Neural crest cell (in vitro differentiated cells): Measurements from ENCODE around the gene CCDC112. TPM values are rescaled to one million over a fixed set of nuclear protein-coding genes. Genes with fewer than 3 reads are reported as not detected.

Source experiments
- DNase-seq: peaks from one replicate; pipeline ENCODE4 v3.0.0; 2021; ENCODE audit warnings: low read depth, mixed read lengths, low spot score
- H3K27ac Mint-ChIP-seq: one replicate; pipeline ENCODE4 v1.8.0; 2021; ENCODE audit warnings: mild to moderate bottlenecking, mixed read lengths; ENCODE audit not compliant: unreplicated experiment
- H3K27me3 Mint-ChIP-seq: 2 replicates; pipeline ENCODE4 v1.8.0; 2021; ENCODE audit warnings: low read depth, mild to moderate bottlenecking, mixed read lengths
- H3K36me3 Mint-ChIP-seq: 2 replicates; pipeline ENCODE4 v1.8.0; 2021; ENCODE audit warnings: low read depth, mild to moderate bottlenecking, mixed read lengths
- H3K4me1 Mint-ChIP-seq: 2 replicates; pipeline ENCODE4 v1.8.0; 2021; ENCODE audit warnings: mixed read lengths
- H3K4me3 Mint-ChIP-seq: one replicate; pipeline ENCODE4 v1.8.0; 2021; ENCODE audit warnings: mild to moderate bottlenecking, mixed read lengths
- H3K9me3 Mint-ChIP-seq: 2 replicates; pipeline ENCODE4 v1.8.0; 2021; ENCODE audit warnings: mixed read lengths
- total RNA-seq: library from RNA; stranded (reverse); gene quantifications from 2 replicates; pipeline ENCODE4 v1.2.1, GENCODE V29; 2021
- TF ChIP-seq, protein P1 (sequence below): fragments of 200-600 bp; sonication (generic); conservative IDR thresholded peaks from 2 replicates; pipeline ENCODE4 v1.5.0; 2021; ENCODE audit warnings: antibody characterized with exemption, mild to moderate bottlenecking

CCDC112 gene
- total RNA-seq, 1 donor from 2014 or later: 11.0 TPM

DNA sequence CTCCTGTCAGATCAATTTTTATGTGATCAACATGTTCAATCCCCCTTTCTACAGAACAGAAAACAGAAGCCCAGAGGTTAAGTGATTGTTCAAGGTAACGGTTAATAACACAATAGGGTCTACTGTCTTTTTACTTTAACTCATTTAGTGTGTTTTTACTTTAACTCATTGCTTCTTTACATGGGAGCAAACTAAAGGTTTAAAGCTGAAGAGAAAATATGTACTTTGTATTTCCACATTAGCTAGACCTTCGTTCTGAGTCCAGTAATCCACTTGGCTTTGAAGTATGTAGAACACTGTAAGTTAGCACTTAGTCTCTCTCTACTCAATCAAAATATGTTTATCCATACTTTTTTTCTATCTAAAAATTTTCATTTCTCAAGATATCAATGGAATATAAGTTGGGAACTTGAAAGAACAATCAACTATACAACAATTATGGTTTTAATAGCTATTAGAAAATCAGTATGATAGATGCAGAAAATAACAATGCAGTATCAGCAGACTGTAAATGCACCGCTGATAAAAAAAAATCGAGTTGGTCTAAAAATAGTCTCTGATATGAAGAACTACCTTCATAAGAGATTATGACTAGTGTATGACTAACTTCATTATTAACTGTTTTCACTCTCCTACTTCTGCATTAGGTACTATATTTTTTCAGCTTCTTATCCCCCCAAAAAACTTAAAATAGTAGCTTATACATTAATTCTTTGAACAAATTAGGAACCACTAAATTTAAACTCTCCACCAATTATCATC is 54.4 kb downstream of the CCDC112 start:
- no peak for DNase-seq
- H3K9me3 Mint-ChIP-seq: no peaks in the 10 kb centered on the region
- H3K27ac Mint-ChIP-seq: no peak overlapping the region
- TF ChIP-seq, protein P1, sequence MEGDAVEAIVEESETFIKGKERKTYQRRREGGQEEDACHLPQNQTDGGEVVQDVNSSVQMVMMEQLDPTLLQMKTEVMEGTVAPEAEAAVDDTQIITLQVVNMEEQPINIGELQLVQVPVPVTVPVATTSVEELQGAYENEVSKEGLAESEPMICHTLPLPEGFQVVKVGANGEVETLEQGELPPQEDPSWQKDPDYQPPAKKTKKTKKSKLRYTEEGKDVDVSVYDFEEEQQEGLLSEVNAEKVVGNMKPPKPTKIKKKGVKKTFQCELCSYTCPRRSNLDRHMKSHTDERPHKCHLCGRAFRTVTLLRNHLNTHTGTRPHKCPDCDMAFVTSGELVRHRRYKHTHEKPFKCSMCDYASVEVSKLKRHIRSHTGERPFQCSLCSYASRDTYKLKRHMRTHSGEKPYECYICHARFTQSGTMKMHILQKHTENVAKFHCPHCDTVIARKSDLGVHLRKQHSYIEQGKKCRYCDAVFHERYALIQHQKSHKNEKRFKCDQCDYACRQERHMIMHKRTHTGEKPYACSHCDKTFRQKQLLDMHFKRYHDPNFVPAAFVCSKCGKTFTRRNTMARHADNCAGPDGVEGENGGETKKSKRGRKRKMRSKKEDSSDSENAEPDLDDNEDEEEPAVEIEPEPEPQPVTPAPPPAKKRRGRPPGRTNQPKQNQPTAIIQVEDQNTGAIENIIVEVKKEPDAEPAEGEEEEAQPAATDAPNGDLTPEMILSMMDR: no peak
- H3K4me3 Mint-ChIP-seq: no peak overlapping the region
- no peaks in the 10 kb centered on the region for H3K4me1 Mint-ChIP-seq
- no peaks in the 10 kb centered on the region for H3K36me3 Mint-ChIP-seq
- no peaks in the 10 kb centered on the region for H3K27me3 Mint-ChIP-seq

GRCh38 chr5:115237066-115237465 is 59.4 kb downstream of the CCDC112 start:
- no peaks in the 10 kb centered on the region for H3K9me3 Mint-ChIP-seq

DNA sequence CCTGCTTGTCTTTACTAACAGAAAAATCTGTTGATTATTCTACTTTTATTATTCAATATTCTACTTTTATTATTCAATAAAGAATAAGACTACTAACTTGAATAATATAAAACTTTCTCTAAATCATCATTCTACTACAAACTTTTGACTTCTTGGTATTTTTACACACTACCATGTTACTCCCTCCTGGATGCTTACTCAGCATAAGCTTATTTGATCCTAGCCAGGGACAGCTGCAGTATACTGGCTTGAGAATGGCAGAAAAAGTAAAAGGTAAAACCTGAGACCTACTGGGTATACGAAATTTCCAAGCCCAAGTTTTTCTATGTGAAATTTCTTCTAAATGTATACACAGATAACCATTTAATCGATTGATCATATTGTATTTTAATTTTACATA is 59.9 kb downstream of the CCDC112 start:
- no peaks in the 10 kb centered on the region for H3K9me3 Mint-ChIP-seq
- peaks cover 3% of the 10 kb centered on the region for H3K36me3 Mint-ChIP-seq
- no peak overlapping the region for H3K4me3 Mint-ChIP-seq
- no peaks in the 10 kb centered on the region for H3K27me3 Mint-ChIP-seq
- no peak overlapping the region for H3K27ac Mint-ChIP-seq
- TF ChIP-seq, protein P1: no peak
- H3K4me1 Mint-ChIP-seq: no peaks in the 10 kb centered on the region
- no peak for DNase-seq

More at GRCh38 chr5:115237066-115237465, 59.4 kb downstream of the CCDC112 start:
- Mint-ChIP-seq H3K4me3 (no peak overlapping the region), H3K27ac (no peak overlapping the region), H3K36me3 (peaks cover under 1% of the 10 kb centered on the region), H3K27me3 (no peaks in the 10 kb centered on the region), H3K4me1 (no peaks in the 10 kb centered on the region)
- no peak for DNase-seq
- TF ChIP-seq, protein P1: no peak

DNA sequence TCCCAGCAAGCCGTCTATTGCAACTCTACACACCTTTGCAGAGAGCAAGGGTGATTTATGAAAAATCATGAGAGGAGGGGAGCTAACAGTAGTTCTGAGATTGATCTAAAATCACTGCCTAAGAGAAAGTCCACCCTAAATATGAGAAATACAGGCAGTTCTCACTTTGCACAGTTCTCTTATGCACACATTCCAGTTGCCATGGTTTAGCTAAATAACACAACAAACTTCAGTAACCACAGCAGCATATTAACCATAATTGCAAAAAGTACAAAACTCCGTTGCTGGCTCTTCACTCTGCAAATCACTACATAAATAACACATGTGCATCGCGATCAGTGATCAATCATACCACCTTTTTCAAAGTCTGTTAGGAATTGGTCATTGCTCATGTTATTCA is 64.9 kb downstream of the CCDC112 start:
- Mint-ChIP-seq H3K27ac (no peak overlapping the region), H3K27me3 (no peaks in the 10 kb centered on the region), H3K36me3 (peaks cover 14% of the 10 kb centered on the region), H3K9me3 (no peaks in the 10 kb centered on the region), H3K4me1 (no peaks in the 10 kb centered on the region), H3K4me3 (no peak overlapping the region)
- DNase-seq: no peak
- TF ChIP-seq, protein P1: no peak

GRCh38 chr5:115229606-115230005 is 66.8 kb downstream of the CCDC112 start:
- Mint-ChIP-seq H3K27me3 (no peaks in the 10 kb centered on the region), H3K9me3 (no peaks in the 10 kb centered on the region), H3K4me3 (no peak overlapping the region), H3K36me3 (peaks cover 14% of the 10 kb centered on the region), H3K27ac (no peak overlapping the region), H3K4me1 (no peaks in the 10 kb centered on the region)
- DNase-seq: no peak
- TF ChIP-seq, protein P1: no peak
